Skeletal muscle satellite cell (primary cell): ENCODE data around the gene PPP1R2B. TPM values are rescaled to one million over a fixed set of nuclear protein-coding genes. Genes with fewer than 3 reads are reported as not detected.

ENCODE experiments used
- H3K27me3 ChIP-seq: 2 replicates; pipeline ENCODE4 v1.7.0; 2013; ENCODE audit warnings: low read length; ENCODE audit not compliant: control insufficient read depth, insufficient read depth
- H3K36me3 ChIP-seq: 2 replicates; pipeline ENCODE4 v1.7.0; 2013; ENCODE audit warnings: mild to moderate bottlenecking, control low read depth, low read length; ENCODE audit not compliant: insufficient read depth
- H3K4me1 ChIP-seq: 2 replicates; pipeline ENCODE4 v1.7.0; 2013; ENCODE audit warnings: low read length; ENCODE audit not compliant: control insufficient read depth, insufficient read depth
- H3K4me2 ChIP-seq: 2 replicates; pipeline ENCODE4 v1.7.0; 2013; ENCODE audit warnings: mild to moderate bottlenecking, low read length
- H3K4me3 ChIP-seq: 2 replicates; pipeline ENCODE4 v1.7.0; 2013; ENCODE audit warnings: low read length
- H3K9ac ChIP-seq: 2 replicates; pipeline ENCODE4 v1.7.0; 2013; ENCODE audit warnings: mild to moderate bottlenecking, low read depth, low read length, moderate library complexity
- H3K9me3 ChIP-seq: replicated peaks from 2 replicates; pipeline ENCODE4 v1.7.0; 2013; ENCODE audit warnings: mild to moderate bottlenecking, control low read depth, low read length
- total RNA-seq: library from RNA; depleted of rRNA; stranded (reverse); fragments of >200 nt; gene quantifications from 2 replicates; pipeline ENCODE4 v1.2.3, GENCODE V29; 2012; rRNA removed

Gene PPP1R2B
- under 0.01 TPM in 2 replicates for total RNA-seq

DNA sequence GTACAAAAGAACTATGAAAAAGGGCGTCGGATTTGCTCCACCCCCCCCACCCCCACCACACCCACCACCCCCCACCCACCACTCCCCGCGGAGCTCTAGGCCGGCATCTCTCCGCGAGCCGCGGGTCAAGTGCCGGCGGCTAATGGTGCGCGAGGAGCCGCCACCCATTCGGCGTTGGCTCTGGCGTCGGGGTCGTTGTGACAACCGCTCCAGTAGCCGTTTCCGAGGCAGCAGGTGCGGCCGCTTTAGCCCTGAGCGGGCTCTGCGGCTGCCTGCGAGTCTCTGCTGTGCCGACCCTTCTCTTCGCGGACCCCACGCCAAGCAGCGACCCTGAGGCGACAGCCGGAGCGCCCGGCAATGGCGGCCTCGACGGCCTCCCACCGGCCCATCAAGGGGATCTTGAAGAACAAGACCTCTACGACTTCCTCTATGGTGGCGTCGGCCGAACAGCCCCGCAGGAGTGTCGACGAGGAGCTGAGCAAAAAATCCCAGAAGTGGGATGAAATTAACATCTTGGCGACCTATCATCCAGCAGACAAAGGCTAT lies at the start of gene PPP1R2B:
Gene PPP1R2B, plus strand, starts transcription at position 90 of the 546 bp plus-strand sequence. Its CDS starts 268 bp downstream, at position 358.
- H3K9ac ChIP-seq = no peak within 1 kb of the TSS
- no peaks in the 10 kb centered on the region for H3K27me3 ChIP-seq
- H3K4me1 ChIP-seq = no peaks in the 10 kb centered on the region
- H3K36me3 ChIP-seq = no peaks in the 10 kb centered on the region
- H3K9me3 ChIP-seq = no peaks in the 10 kb centered on the region
- no peak within 1 kb of the TSS for H3K4me3 ChIP-seq
- no peak within 1 kb of the TSS for H3K4me2 ChIP-seq

DNA sequence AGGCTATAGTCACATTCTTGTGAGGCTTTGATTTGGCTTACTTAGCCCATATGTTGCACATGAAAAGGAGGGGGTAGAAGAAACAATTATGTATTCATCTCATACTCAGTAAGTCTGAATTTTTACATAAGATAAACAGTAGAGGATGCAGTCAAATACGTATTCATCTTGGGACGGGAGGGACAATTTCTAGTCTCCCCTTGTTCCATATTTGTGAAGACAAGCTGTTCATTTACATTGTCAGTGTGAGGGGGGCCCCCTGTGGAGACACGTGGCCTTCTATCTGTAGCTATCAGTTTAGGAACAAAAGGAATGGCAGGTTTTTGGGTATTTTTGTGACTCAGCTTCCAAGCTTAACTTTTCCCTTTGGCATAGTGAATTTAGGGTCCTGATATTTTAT lies 49.2 kb upstream of the PPP1R2B start:
- no peak overlapping the region for H3K4me3 ChIP-seq
- no peaks in the 10 kb centered on the region for H3K9me3 ChIP-seq
- no peaks in the 10 kb centered on the region for H3K4me1 ChIP-seq
- no peaks in the 10 kb centered on the region for H3K36me3 ChIP-seq
- no peak overlapping the region for H3K9ac ChIP-seq
- no peak overlapping the region for H3K4me2 ChIP-seq
- H3K27me3 ChIP-seq = no peaks in the 10 kb centered on the region

DNA sequence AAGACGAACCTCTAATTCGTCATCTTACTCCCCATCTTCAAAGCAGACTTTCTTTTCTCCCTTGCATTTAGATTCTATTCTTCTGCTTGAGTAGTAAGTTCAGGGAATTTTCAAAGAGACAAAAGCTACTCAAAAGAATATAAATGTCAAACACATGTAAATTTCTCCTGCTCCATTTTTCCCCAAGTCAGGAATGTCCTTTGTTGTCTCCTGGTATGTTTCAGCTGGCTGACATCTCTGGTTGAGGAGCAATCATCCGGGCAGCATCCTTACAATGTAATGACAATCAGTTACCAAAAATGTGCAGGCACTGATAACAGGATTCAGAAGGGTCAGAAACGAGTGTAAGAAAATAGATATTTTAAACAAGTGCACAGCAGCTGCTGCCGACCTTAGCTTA lies 47.6 kb upstream of the PPP1R2B start:
- no peak overlapping the region for H3K9ac ChIP-seq
- H3K9me3 ChIP-seq = no peaks in the 10 kb centered on the region
- H3K4me1 ChIP-seq = no peaks in the 10 kb centered on the region
- H3K4me2 ChIP-seq = no peak overlapping the region
- no peak overlapping the region for H3K4me3 ChIP-seq
- no peaks in the 10 kb centered on the region for H3K36me3 ChIP-seq
- H3K27me3 ChIP-seq = no peaks in the 10 kb centered on the region

DNA sequence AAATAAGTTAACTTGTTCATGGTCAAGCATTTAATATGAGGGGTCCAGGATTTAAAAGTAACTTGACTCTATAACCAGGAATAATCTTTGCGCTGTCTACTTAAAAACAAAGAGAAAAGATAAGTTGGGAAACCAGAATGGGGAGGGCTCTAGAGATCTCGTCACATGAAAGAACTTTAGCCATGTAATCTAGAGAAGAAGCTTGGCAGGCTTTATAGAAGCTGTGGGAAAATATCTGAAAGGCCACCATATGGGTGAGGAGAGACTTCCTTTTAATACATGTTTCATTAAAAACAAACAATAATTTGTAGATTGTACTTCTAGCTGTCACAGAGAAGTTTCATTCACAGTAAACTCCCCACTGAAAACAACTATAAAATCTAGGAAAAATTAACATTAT lies 46.7 kb upstream of the PPP1R2B start:
- Histone ChIP-seq H3K4me3 (no peak overlapping the region), H3K9ac (no peak overlapping the region), H3K9me3 (no peaks in the 10 kb centered on the region), H3K4me1 (no peaks in the 10 kb centered on the region), H3K4me2 (no peak overlapping the region), H3K27me3 (no peaks in the 10 kb centered on the region), H3K36me3 (no peaks in the 10 kb centered on the region)

DNA sequence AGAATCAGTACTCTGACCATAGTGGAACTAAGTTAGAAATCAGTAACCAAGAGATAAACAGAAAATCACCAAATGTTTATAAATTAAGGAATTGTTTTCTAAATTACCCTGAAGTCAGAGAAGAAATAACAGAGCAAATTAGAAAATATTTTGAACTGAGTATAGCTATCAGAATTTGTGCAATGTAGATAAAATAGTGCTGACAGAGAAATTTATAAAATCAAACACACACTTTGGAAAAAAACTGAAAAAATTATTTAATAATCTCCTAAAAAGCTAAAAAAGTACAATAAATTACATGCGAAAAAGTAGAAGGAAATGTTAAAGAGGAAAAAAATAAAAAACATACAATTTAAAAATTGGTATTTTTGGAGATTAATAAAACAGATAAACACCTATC lies 37.1 kb upstream of the PPP1R2B start:
- Histone ChIP-seq H3K9ac (no peak overlapping the region), H3K4me2 (no peak overlapping the region), H3K4me1 (no peaks in the 10 kb centered on the region), H3K9me3 (no peaks in the 10 kb centered on the region), H3K4me3 (no peak overlapping the region), H3K27me3 (no peaks in the 10 kb centered on the region), H3K36me3 (no peaks in the 10 kb centered on the region)

GRCh38 chr5:156815988-156816599 lies 34.0 kb upstream of the PPP1R2B start:
- Histone ChIP-seq H3K36me3 (no peaks in the 10 kb centered on the region), H3K4me2 (no peak overlapping the region), H3K9ac (no peak overlapping the region), H3K27me3 (no peaks in the 10 kb centered on the region), H3K4me3 (no peak overlapping the region), H3K4me1 (no peaks in the 10 kb centered on the region), H3K9me3 (no peaks in the 10 kb centered on the region)

DNA sequence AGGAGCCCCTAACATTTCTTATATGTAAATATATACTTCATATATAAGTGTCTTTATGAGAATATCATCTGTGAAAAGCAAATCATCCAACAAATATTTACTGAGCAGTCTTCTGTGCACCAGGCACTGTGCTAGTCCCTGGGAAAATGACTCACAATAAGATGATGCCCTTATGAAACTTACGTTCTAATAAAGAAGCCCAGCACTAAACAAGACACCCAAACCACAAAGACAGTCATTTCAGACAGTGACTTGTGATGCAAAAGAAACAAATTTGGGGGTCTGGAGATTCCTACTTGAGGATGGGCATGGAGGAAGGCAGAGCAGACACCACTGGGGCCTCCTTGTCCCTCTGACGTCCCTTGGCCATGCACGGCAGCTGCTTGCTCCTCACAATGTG lies 30.6 kb upstream of the PPP1R2B start:
- Histone ChIP-seq H3K27me3 (no peaks in the 10 kb centered on the region), H3K9me3 (no peaks in the 10 kb centered on the region), H3K9ac (no peak overlapping the region), H3K4me1 (no peaks in the 10 kb centered on the region), H3K4me2 (no peak overlapping the region), H3K36me3 (no peaks in the 10 kb centered on the region), H3K4me3 (no peak overlapping the region)

DNA sequence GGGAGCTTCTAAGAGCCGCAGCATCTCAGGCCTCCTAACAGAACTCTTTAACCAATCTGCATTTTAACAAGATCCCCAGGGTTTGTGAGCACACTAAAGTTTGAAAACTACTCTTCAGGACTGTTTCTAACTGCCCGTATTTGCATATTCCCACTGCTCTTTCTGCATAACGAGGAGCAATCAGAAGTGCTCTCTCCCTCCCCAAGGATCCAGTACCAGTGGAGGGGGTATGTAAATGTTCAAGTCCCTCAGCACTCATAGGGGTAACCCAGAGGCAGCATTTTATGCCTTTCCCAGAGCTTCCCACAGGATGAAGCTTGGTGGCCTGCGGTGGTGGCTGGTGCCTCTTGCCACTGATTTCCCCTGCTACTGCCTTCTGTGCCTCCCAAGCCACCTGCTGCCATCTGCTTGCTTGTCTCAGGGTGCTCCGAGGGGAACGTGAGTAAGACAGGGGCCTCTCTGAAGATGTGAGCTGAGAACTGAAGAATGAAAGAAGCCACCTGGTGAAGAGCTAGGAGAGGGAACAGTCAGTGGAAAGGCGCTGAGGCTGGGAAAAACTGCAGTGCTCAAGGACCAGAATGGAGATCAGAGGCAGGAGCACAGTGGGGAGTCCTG lies 30.0 kb upstream of the PPP1R2B start:
- Histone ChIP-seq H3K27me3 (no peaks in the 10 kb centered on the region), H3K4me2 (no peak overlapping the region), H3K4me1 (no peaks in the 10 kb centered on the region), H3K36me3 (no peaks in the 10 kb centered on the region), H3K9me3 (no peaks in the 10 kb centered on the region), H3K4me3 (no peak overlapping the region), H3K9ac (no peak overlapping the region)

GRCh38 chr5:156824241-156824640 lies 25.9 kb upstream of the PPP1R2B start:
- no peaks in the 10 kb centered on the region for H3K4me1 ChIP-seq
- H3K9me3 ChIP-seq = no peaks in the 10 kb centered on the region
- no peak overlapping the region for H3K4me2 ChIP-seq
- H3K27me3 ChIP-seq = no peaks in the 10 kb centered on the region
- no peak overlapping the region for H3K9ac ChIP-seq
- no peak overlapping the region for H3K4me3 ChIP-seq
- no peaks in the 10 kb centered on the region for H3K36me3 ChIP-seq

GRCh38 chr5:156824800-156825199 lies 25.3 kb upstream of the PPP1R2B start:
- no peak overlapping the region for H3K9ac ChIP-seq

DNA sequence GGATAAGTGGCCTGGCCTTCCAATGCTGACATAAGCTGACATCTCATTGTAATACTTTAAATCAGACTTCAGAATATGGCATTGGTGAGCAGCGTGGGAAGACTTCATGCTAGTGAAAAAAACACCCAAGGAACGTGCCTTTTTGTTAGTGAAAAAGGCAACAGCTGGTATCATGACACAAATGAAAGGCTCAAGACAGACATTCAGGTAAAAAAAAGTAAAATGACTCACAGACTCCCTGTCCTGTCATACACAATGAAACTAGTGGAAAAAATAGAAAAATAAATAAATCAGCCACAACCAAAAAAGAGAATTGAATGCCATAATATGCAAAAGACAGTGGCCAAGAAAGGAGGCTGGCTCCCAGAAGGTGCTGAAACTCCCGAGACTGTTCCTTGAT lies 24.4 kb upstream of the PPP1R2B start:
- Histone ChIP-seq H3K4me2 (no peak overlapping the region), H3K36me3 (no peaks in the 10 kb centered on the region), H3K9ac (no peak overlapping the region), H3K27me3 (no peaks in the 10 kb centered on the region), H3K9me3 (no peaks in the 10 kb centered on the region), H3K4me1 (no peaks in the 10 kb centered on the region), H3K4me3 (no peak overlapping the region)

More at GRCh38 chr5:156824800-156825199, 25.3 kb upstream of the PPP1R2B start:
- H3K4me2 ChIP-seq = no peak overlapping the region
- H3K27me3 ChIP-seq = no peaks in the 10 kb centered on the region
- no peak overlapping the region for H3K4me3 ChIP-seq
- no peaks in the 10 kb centered on the region for H3K36me3 ChIP-seq
- H3K4me1 ChIP-seq = no peaks in the 10 kb centered on the region
- H3K9me3 ChIP-seq = no peaks in the 10 kb centered on the region

- Histone ChIP-seq H3K4me1 (no peaks in the 10 kb centered on the region), H3K9ac (no peak overlapping the region), H3K36me3 (no peaks in the 10 kb centered on the region), H3K9me3 (no peaks in the 10 kb centered on the region), H3K4me3 (no peak overlapping the region), H3K27me3 (no peaks in the 10 kb centered on the region), H3K4me2 (no peak overlapping the region)
Measured at GRCh38 chr5:156826150-156826549, 23.9 kb upstream of the PPP1R2B start.
